Stimulated activated effector memory CD8-positive, alpha-beta T cell treated with anti-CD3 and anti-CD28 coated beads, Interleukin-12 subunit alpha, Interleukin-12 subunit beta, amount 100 ng/mL, for 72 hours (primary cell): ENCODE results near the gene CTNNA3.

Source experiments
- ATAC-seq: fragments of 150-1000 bp; cut with Tn5 transposase; 2 replicates; pipeline ENCODE4 v1.10.0; 2021
- DNase-seq, 2 donors: peaks; one replicate each; pipeline ENCODE4 v3.0.0; 2021 to 2022; ENCODE audit warnings: low spot score in 2 of 2
- H3K27ac Mint-ChIP-seq: one replicate; pipeline ENCODE4 v1.8.0; 2022; ENCODE audit warnings: mild to moderate bottlenecking, mixed read lengths
- H3K36me3 Mint-ChIP-seq: one replicate; pipeline ENCODE4 v1.8.0; 2022; ENCODE audit warnings: mild to moderate bottlenecking, mixed read lengths
- H3K4me1 Mint-ChIP-seq: one replicate; pipeline ENCODE4 v1.8.0; 2022; ENCODE audit warnings: mixed read lengths
- H3K4me3 Mint-ChIP-seq: one replicate; pipeline ENCODE4 v1.8.0; 2022; ENCODE audit warnings: mild to moderate bottlenecking, mixed read lengths
- H3K9me3 Mint-ChIP-seq: one replicate; pipeline ENCODE4 v1.8.0; 2022; ENCODE audit warnings: mixed read lengths

CTNNA3 gene

DNA sequence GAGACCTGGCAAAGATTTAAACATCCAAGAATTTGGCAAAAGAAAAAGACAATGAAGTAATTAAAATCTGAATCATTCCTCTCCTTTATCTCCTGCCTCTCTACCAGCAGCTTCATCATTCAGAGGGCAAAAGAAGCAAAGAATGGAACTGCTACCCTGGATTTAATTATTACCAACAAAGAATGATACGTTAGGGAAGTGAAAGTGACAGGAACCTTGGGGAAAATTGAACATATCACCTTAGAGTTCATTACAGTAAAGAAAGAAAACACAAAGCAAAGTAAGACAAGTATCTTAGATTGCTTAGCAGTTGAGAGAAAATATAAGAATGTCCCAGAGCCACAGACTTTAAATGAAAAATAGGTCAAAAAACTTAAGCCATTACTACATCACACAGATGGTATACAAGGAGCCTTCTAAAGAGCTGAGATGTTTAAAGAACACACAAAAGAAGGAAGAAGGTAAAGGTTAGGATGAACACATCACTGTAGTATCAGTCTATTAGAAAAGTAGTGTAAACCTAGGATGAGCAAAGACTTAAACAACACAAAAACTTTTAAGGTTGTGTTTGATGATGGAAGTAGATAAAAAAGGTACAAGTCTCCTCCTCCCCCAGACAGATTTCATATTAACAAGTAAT, 17.5 kb downstream of the CTNNA3 start:
- Mint-ChIP-seq H3K27ac (no peak overlapping the region), H3K9me3 (peaks cover 3% of the 10 kb centered on the region), H3K4me1 (no peaks in the 10 kb centered on the region), H3K36me3 (no peaks in the 10 kb centered on the region), H3K4me3 (no peak overlapping the region)
- no peak for DNase-seq
- ATAC-seq = no peak

DNA sequence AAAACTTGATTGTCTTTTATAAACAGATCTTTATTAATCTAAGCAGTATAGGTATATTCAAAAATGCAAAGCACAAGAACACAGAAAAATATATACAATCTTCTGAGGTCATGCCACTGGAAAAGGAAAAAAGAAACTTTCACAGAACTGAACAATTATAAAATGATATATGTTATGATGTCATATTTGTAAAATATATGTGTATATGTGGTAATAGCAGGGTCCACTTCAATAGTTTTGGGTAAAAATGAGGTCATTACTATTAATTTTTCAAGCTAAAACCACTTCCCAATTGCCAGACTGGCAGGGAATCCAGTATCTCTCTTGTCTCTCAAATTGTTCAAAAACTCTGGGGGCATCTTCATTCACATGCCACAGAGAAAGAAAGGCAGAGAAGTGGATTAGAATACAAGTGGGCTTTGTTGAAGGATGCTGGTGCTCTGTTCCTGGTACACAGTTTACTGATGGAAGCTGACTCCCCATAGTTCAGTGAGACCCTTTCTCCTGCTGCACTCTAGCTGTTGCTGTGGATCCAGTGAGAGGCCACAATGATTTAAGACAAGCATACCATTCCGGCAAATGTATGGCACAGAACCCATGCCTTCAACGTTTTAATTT, 19.7 kb downstream of the CTNNA3 start:
- no peaks in the 10 kb centered on the region for H3K9me3 Mint-ChIP-seq
- DNase-seq = no peak

DNA sequence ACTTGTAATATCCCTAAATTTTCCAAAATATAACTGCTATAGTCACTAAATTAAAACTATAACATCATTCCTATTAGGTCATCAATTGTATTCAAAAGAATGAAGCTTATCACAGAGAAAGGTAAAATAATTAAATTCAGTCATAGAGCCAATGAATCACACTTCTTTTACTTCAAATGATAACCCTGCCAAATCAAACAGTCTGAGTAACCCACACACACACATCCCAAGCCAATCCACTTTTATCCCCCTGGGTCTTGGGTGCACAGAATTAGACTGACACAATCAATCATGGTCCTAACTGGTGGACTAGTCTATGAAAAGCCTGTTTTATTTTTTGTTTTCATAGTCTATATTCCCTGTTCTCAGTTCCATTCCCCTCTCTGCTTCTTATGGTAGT, 25.6 kb downstream of the CTNNA3 start:
- H3K36me3 Mint-ChIP-seq = no peaks in the 10 kb centered on the region
- H3K4me1 Mint-ChIP-seq = no peaks in the 10 kb centered on the region
- H3K4me3 Mint-ChIP-seq = no peak overlapping the region
- H3K9me3 Mint-ChIP-seq = no peaks in the 10 kb centered on the region
- DNase-seq (no peak), ATAC-seq (no peak)
- no peak overlapping the region for H3K27ac Mint-ChIP-seq

More for the DNA sequence above, 19.7 kb downstream of the CTNNA3 start:
- H3K4me3 Mint-ChIP-seq = no peak overlapping the region
- no peaks in the 10 kb centered on the region for H3K4me1 Mint-ChIP-seq
- no peaks in the 10 kb centered on the region for H3K36me3 Mint-ChIP-seq
- ATAC-seq = no peak
- no peak overlapping the region for H3K27ac Mint-ChIP-seq

DNA sequence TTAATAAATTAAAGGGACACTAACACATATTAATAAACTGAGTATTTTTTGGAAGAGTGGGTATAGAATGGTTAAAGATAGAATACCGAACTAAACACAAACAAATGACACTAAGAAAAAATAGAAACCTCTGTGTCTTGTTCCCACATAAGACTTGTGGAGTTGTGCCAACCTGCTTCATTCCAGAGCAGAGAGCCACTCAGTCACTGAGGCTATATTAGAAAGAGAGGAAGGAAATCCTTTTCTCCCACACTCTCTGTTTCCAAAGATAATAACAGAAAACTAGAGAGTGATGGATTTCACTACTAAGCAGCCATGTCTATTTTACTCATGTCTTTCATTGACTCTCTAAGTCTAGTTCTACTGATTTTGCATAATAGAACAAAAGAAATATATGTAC, 26.0 kb downstream of the CTNNA3 start:
- no peak overlapping the region for H3K4me3 Mint-ChIP-seq
- no peaks in the 10 kb centered on the region for H3K9me3 Mint-ChIP-seq
- no peak overlapping the region for H3K27ac Mint-ChIP-seq
- no peak for ATAC-seq
- H3K36me3 Mint-ChIP-seq = no peaks in the 10 kb centered on the region
- no peak for DNase-seq
- no peaks in the 10 kb centered on the region for H3K4me1 Mint-ChIP-seq

DNA sequence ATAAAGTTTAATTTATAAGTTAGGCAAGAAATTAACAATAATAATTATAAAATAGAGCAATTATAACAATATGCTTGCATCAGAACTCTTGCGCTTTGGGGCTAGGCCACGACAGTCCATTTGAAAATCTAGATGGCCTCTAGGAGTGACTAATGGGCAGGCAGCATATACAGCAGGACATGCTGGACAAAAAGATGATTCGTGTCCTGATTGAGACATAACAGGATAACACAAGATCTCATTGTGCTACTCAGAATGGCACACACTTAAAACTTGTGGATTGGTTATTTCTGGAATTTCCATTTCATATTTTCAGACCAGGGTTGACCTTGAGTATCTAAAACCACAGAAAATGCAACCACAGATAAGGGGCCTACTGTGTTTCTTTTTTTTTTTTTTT, 27.5 kb downstream of the CTNNA3 start:
- ATAC-seq = no peak
- H3K4me1 Mint-ChIP-seq = no peaks in the 10 kb centered on the region
- no peak overlapping the region for H3K4me3 Mint-ChIP-seq
- H3K27ac Mint-ChIP-seq = no peak overlapping the region
- DNase-seq = no peak
- no peaks in the 10 kb centered on the region for H3K9me3 Mint-ChIP-seq
- H3K36me3 Mint-ChIP-seq = no peaks in the 10 kb centered on the region

DNA sequence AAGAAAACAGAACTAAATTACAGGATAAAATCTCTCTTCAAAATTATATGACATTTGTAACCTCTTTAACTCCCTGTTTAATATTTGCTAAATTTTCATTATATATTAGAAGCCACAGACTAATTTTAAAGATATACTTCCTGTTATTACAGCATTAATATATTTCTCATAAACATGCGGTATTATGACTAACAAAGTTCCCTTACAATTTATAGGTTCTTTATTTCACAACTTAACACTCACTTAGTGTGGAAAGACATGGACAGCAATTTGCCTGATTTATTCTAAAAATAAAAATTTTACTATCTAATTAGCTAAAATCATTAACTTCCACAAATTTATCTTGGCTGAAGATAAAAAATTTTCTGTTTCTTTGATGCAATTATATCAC, 29.0 kb downstream of the CTNNA3 start:
- Mint-ChIP-seq H3K4me1 (no peaks in the 10 kb centered on the region), H3K36me3 (no peaks in the 10 kb centered on the region), H3K4me3 (no peak overlapping the region), H3K9me3 (no peaks in the 10 kb centered on the region), H3K27ac (no peak overlapping the region)
- DNase-seq = no peak
- no peak for ATAC-seq

DNA sequence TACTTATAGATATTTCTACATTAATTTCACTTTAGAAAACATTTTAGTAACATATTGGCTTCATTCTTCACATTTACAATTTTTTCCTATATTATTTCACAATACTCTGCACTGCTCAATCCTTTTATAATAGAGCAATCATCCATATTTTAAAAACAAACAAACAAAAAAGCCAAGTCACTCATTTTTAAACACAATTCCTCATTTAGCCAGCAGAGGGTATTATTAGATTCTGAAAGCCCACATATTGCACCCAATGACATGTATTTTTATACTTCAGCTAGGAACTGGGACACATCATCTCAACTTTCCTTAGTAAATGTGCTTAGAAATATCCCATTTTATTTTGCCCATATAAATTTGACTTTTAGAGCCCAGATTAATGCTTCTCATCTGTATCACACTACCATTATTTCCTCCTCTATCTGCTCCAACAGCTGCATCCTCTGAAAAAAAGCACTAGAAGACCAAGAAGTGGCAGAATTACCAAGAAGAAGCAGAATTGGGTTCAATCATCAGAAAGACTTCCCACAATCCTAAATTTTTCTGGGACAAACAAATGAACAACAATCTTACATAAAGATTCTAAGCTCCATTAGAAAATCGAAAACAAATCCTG, 29.5 kb downstream of the CTNNA3 start:
- Mint-ChIP-seq H3K36me3 (no peaks in the 10 kb centered on the region), H3K9me3 (no peaks in the 10 kb centered on the region), H3K27ac (no peak overlapping the region), H3K4me3 (no peak overlapping the region), H3K4me1 (no peaks in the 10 kb centered on the region)
- ATAC-seq (no peak), DNase-seq (no peak)

DNA sequence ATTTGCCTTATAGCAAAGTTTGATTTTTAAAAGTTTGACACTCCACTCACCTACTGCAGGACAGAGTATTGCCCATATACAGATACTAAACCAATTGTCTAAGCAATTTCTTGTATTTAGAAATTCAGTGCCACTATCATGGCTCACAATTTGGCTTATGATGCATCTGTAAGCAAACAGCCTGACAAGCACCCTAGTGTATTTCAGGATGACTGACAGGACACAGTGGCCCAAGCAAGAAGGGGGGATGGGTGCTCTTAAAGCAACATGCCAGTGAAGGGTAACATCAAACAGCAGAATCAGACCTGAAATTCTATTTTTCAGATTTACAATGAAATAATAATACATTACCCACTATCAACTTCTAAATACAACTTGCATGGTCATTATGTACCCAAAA, 30.5 kb downstream of the CTNNA3 start:
- Mint-ChIP-seq H3K4me3 (no peak overlapping the region), H3K9me3 (no peaks in the 10 kb centered on the region), H3K27ac (no peak overlapping the region), H3K36me3 (no peaks in the 10 kb centered on the region), H3K4me1 (no peaks in the 10 kb centered on the region)
- DNase-seq (no peak), ATAC-seq (no peak)

DNA sequence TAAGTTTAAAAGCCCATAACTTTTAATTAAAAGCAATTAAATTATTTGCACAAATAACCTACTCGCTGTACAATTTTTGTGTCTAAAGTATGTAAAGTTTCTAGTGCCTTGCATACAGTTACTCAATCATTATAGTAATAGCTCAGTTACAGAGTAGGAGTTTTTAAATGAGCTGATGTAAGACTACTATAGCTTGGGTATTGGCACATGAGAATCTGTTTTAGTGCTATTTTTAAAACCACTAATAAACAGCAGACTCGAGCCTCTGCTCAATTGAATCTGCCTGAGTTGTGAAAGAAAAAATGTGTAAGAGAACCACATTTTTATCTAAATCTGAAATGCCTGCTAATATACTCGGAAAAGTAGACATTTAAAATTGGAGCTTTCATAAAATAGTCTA, 31.1 kb downstream of the CTNNA3 start:
- no peaks in the 10 kb centered on the region for H3K4me1 Mint-ChIP-seq

DNA sequence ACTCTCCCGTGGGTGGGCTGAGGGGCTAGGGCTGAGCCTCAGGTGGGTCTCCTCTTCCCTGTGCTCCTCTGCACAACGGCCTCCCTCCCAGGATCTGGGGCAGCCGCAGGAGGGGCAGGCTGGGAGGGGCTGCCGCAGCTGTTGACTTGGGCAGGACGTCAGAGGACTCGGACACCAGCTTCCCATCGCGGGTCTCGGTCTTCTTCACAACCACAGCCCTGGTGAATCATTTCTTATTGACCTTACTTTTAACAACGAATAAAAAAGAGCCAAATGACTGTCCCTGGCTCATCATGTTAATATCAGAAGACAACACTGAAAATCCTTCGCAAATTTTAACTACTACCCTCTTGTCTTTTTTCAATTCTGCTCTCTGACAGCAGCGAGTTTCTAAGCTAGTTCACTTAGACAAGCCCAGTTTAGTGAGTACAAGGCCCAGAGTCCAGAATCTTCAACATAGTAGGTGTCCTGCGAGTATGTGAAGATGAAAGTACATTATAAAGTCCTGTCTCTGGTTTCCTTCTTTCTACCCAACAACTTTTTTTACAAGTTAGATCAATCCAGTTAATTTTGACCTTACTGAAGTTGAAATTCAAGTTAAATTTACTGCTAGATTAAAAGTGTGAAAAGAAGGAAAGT, 32.4 kb downstream of the CTNNA3 start:
- Mint-ChIP-seq H3K9me3 (no peaks in the 10 kb centered on the region), H3K36me3 (no peaks in the 10 kb centered on the region), H3K27ac (no peak overlapping the region), H3K4me3 (no peak overlapping the region), H3K4me1 (no peaks in the 10 kb centered on the region)
- ATAC-seq = no peak
- no peak for DNase-seq

More for the DNA sequence above, 31.1 kb downstream of the CTNNA3 start:
- DNase-seq = no peak
- Mint-ChIP-seq H3K9me3 (no peaks in the 10 kb centered on the region), H3K4me3 (no peak overlapping the region), H3K27ac (no peak overlapping the region), H3K36me3 (no peaks in the 10 kb centered on the region)
- no peak for ATAC-seq

DNA sequence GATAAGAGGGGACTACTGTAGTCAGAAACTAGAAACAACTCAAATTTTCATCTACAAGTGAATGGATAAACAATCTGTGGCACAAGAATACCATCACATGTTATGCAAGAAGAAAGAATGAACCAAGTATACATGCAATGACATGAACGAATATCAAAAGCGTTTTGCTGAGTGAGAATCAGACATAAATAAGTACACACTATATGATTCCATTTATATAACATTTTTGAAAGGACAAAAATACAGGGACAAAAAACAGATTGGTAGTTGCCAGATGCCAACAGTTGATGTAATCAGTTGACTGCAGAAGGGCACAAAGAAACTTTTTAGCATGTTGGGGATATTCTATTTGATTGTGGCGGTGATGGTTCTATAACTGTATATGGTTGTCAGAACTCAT, 33.6 kb downstream of the CTNNA3 start:
- H3K4me1 Mint-ChIP-seq = no peaks in the 10 kb centered on the region
- no peak overlapping the region for H3K27ac Mint-ChIP-seq
- DNase-seq (no peak), ATAC-seq (no peak)
- no peaks in the 10 kb centered on the region for H3K9me3 Mint-ChIP-seq
- H3K36me3 Mint-ChIP-seq = no peaks in the 10 kb centered on the region
- no peak overlapping the region for H3K4me3 Mint-ChIP-seq

DNA sequence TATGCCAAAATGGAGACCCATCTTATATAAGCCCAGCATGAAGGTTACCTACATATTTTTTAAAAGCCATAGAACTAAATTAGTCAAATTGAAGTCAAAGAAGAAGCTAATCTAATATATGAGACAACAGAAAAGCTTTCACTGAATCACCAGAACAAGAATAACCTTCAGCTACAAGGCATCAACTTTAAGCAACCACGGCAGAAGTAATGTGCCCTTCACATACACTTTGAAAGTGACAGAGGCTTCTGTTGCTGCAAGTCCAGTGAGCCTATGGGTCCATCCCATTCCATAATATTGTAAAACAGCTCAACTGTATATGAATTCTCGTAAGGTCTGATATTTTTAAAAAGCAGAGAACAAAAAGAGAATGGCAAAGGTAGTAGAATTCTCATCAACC, 36.5 kb downstream of the CTNNA3 start:
- ATAC-seq = no peak
- no peak for DNase-seq
- H3K4me3 Mint-ChIP-seq = no peak overlapping the region
- no peaks in the 10 kb centered on the region for H3K4me1 Mint-ChIP-seq
- H3K27ac Mint-ChIP-seq = no peak overlapping the region
- H3K36me3 Mint-ChIP-seq = no peaks in the 10 kb centered on the region
- no peaks in the 10 kb centered on the region for H3K9me3 Mint-ChIP-seq

DNA sequence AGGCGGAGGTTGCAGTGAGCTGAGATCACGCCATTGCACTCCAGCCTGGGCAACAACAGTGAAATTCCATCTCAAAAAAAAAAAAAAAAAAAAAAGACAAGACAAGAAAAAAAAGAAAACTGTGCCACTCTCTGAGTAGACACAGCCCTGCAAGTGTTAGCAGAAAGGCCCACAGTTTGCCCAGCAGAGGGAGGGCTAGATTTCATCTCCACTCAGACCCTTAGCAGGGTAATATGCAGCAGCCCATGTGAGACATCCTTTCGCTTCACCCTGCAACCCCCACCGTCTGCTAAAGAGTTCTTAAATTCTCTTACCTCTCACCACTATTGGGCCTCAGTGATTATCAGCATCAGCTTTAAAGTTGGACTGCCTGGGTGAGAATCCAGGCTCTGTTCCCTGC, 38.2 kb downstream of the CTNNA3 start:
- Mint-ChIP-seq H3K36me3 (no peaks in the 10 kb centered on the region), H3K9me3 (no peaks in the 10 kb centered on the region), H3K27ac (no peak overlapping the region), H3K4me1 (no peaks in the 10 kb centered on the region), H3K4me3 (no peak overlapping the region)
- no peak for ATAC-seq
- no peak for DNase-seq

DNA sequence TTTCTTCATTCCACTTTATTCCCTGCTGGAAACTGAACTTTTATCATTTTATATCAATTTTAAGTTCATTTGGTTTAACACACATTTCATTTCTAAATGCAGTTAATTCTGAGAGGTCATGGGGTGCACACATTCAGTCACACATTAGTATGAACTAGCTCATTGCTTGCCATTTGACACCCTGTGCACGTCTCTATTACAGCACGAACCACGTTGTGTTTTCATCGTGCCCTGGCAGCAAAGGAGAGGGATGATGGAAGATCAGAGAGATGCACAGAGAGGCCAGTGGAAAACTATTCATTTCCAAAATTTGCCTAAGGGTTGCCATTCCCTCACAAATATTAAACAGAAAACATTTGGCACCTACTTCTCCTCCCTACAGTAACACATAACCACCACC, 45.4 kb downstream of the CTNNA3 start:
- Mint-ChIP-seq H3K4me3 (no peak overlapping the region), H3K27ac (no peak overlapping the region), H3K36me3 (no peaks in the 10 kb centered on the region), H3K9me3 (no peaks in the 10 kb centered on the region), H3K4me1 (no peaks in the 10 kb centered on the region)
- DNase-seq (no peak), ATAC-seq (no peak)

DNA sequence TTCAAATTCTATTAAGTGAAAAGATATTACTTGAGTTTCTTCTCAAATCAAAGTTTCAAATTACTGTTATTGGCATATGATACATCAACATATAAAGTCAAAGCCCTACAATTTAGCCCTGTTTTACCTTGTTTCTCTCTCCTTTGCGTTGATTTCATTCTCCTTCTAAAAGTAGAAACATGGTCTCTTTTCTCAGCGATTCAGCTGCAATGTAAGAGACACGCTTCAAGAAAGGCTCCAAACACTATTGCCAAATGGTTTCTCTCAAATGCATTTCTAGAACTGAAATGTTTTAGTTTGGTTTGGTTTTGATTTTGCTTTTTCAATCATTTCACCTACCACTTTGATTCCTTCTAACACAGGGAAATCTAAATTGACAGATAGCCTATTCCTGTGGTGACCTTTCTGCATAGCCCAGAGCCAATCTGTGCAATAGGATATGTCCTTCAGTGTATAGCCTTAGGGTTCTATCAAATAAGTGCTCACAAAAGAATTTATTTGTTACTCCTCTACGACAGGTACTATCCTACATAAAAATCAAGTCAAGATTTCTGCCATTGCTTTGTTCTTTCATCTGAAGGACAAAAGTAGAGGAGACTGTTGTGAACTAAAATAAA, 47.3 kb downstream of the CTNNA3 start:
- Mint-ChIP-seq H3K4me1 (no peaks in the 10 kb centered on the region), H3K27ac (no peak overlapping the region), H3K36me3 (no peaks in the 10 kb centered on the region), H3K9me3 (no peaks in the 10 kb centered on the region), H3K4me3 (no peak overlapping the region)
- DNase-seq = no peak
- no peak for ATAC-seq

DNA sequence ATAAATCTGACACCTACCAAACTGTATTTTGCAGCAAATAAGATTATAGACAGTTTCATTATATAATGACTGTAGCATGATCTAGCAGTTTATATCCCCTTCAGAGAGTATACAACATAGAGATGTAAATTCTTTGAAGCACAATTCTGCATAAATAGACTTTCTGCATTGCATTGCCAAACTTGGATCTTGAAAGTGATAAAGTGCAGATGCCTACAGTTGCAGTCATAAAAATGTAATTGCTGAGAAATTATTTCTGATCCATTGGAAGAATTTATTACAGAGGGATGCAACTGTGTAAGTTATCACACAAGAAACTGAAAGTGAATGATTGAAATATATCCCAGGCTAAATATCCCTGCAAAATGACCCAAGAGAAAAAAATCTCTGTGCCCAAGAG, 65.1 kb downstream of the CTNNA3 start:
- no peaks in the 10 kb centered on the region for H3K36me3 Mint-ChIP-seq
- H3K4me1 Mint-ChIP-seq = no peaks in the 10 kb centered on the region
- H3K9me3 Mint-ChIP-seq = no peaks in the 10 kb centered on the region
- H3K4me3 Mint-ChIP-seq = no peak overlapping the region
- H3K27ac Mint-ChIP-seq = no peak overlapping the region
- no peak for DNase-seq
- no peak for ATAC-seq
